Medulla oblongata (tissue), 1 donor: Measurements from ENCODE around the gene SLC35F1.

Source experiments
- DNase-seq: peaks from one replicate; pipeline ENCODE4 v3.0.0-alpha.2; 2015; ENCODE audit errors: extremely low spot score

The SLC35F1 gene

DNA sequence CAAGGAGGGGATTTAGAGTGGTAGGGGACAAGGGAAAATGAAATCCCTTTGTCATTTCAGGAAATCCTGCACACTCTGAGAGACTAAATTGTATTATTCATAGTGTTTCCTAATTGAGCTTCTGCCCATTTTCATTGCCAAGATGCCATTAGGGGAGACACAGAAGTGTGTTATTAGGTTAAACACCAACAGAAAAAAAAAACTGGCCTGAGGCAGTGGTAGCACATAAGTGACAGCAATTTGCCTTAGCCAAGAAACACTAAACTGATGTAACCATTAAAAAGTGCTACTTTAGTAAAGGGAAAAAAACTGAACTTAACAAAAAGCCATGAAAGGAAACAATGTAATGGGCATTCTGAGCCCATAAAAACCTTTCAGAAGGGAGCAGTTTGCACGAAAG lies 370.6 kb downstream of the SLC35F1 start:
- no peak for DNase-seq

DNA sequence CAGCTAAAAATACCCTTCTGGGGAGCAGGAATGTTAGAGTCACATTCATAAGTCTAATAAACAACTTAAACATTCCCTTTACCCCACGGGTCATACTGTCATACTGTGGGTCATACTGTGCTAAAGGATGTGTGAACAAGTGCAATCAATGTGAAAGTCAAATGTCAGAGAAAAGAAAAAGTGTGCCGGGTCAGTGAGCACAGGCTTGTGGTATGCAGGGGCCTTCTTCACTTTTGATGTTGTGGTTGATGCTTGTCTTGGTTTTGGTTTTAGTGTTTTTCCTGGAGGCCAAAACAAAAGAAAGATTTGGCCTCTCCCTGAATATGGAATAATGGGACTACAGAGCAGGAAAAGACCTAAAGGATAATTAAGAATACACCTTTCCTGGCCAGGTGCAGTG lies 373.1 kb downstream of the SLC35F1 start:
- DNase-seq: no peak

GRCh38 chr6:118281291-118281690 lies 374.2 kb downstream of the SLC35F1 start:
- no peak for DNase-seq

- DNase-seq: peak; percentile 48
These were observed 376.7 kb downstream of the SLC35F1 start for GRCh38 chr6:118283766-118284165.

GRCh38 chr6:118284736-118285360 lies 377.8 kb downstream of the SLC35F1 start:
- DNase-seq: peak; percentile 53

GRCh38 chr6:118285791-118286190 lies 378.7 kb downstream of the SLC35F1 start:
- DNase-seq: no peak

GRCh38 chr6:118288355-118289124 lies 381.5 kb downstream of the SLC35F1 start:
- no peak for DNase-seq

- no peak for DNase-seq
These were observed 385.5 kb downstream of the SLC35F1 start for GRCh38 chr6:118292558-118292957.

- no peak for DNase-seq
These were observed 387.8 kb downstream of the SLC35F1 start for GRCh38 chr6:118294906-118295305.

DNA sequence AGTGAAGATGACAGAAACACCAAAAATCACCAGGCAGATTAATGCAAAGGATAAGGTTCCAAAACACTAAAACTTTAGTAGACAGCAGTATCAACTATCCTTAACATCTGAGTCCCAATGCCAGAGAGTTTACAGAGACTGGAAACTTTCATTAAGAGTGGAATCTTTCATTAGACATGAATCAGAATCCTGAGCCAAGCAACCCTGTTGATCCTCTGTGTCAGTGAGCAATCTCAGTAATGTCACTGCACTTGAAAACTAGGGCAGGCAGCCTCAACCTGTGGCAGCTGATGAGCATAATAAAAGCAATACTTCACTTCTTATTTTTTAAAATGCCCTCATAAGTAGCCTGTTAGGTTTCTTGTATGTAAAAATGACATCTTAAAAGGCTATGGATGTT lies 388.3 kb downstream of the SLC35F1 start:
- no peak for DNase-seq

DNA sequence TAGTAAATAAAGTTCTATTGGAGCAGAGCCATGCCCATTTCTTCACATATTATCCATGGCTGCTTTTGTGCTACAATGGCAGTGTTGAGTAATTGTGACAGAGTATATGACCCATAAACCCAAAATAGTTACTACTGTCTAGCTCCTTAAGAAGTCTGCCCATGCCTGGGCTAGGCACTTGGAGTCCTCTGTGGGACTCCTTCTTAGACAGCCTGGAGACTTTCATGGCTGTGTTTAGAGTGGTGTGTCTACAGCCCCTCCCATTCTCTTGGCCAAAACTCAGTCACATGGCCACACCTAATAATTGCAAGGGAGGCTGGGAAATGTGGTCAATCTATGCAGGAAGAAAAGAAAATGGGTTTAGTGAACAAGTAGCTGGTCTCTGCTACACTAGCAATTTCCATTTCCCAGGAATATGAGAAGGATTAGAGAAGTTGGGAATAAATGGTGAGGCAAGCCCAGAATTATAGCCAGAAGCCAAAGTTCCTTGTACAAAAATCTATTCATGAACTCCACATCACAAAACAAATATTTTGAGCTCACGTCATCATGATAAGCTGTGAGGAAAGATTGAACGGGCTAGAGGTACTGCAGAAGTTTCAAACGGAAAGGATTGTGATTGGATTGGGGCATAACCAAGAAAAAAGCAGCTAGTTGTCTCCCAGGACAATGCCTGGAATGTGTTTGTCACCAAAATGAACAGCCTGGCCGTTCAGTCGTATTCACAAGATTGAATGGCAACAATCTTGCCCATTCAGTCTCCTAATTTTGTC lies 389.3 kb downstream of the SLC35F1 start:
- DNase-seq: no peak

DNA sequence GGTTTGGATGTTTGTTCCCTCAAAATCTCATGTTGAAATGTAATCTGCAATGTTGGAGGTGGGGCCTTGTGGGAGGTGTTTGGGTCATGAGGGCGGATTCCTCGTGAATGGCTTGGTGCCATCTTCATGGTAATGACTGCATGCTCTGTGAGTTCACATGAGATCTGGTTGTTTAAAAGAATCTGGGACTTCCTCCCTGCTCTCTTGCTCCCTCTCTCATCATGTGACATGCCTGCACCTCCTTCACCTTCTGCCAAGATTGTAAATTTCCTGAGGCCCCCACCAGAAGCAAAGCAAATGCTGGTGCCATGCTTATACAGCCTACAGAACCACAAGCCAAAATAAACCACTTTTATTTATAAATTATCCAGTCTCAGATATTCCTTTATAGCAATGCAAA lies 390.8 kb downstream of the SLC35F1 start:
- DNase-seq: no peak

- no peak for DNase-seq
These were observed 391.7 kb downstream of the SLC35F1 start for GRCh38 chr6:118298476-118299427.

GRCh38 chr6:118299457-118299856 lies 392.4 kb downstream of the SLC35F1 start:
- DNase-seq: no peak

GRCh38 chr6:118304321-118304720 lies 397.3 kb downstream of the SLC35F1 start:
- DNase-seq: no peak

GRCh38 chr6:118305081-118305480 lies 398.0 kb downstream of the SLC35F1 start:
- DNase-seq: no peak

- no peak for DNase-seq
These were observed 399.6 kb downstream of the SLC35F1 start for GRCh38 chr6:118306392-118307238.

- DNase-seq: no peak
These were observed 400.5 kb downstream of the SLC35F1 start for GRCh38 chr6:118307581-118307980.

- no peak for DNase-seq
These were observed 402.5 kb downstream of the SLC35F1 start for GRCh38 chr6:118309337-118310093.

GRCh38 chr6:118313208-118313607 lies 406.1 kb downstream of the SLC35F1 start:
- no peak for DNase-seq
